ENCODE data around the gene IL21. TPM values are rescaled to one million over a fixed set of nuclear protein-coding genes. Genes with fewer than 3 reads are reported as not detected.

The IL21 gene
- total RNA-seq, 2 experiments from 2014 or later = 3.2 to 4.8 TPM

GRCh38 chr4:122639181-122639580, 18.3 kb upstream of the IL21 start:
- POLR2A ChIA-PET = no interaction called here
- CTCF ChIA-PET = no interaction called here

- CTCF ChIA-PET = no interaction called here
- POLR2A ChIA-PET = no interaction called here
Observed at GRCh38 chr4:122636697-122637096, 15.8 kb upstream of the IL21 start.

GRCh38 chr4:122635205-122635604, 14.3 kb upstream of the IL21 start:
- CTCF ChIA-PET = interaction anchor here (1.3 kb wide), 1 partner anchor 16 kb away, joined by 3 read pairs; no protein-coding TSS in a partner anchor
- POLR2A ChIA-PET = no interaction called here

- CTCF ChIA-PET = interaction anchor here (1.8 kb wide), 1 partner anchor 24 kb away, joined by 4 read pairs; no protein-coding TSS in a partner anchor
- POLR2A ChIA-PET = no interaction called here
Observed at GRCh38 chr4:122633211-122633610, 12.3 kb upstream of the IL21 start.

- CTCF ChIA-PET = interaction anchor here (1.2 to 1.8 kb wide), 2 partner anchors 25 to 30 kb away, joined by 3 to 4 read pairs; no protein-coding TSS in a partner anchor
- POLR2A ChIA-PET = no interaction called here
Observed at GRCh38 chr4:122632396-122633143, 11.7 kb upstream of the IL21 start.

GRCh38 chr4:122625156-122625555, 4.3 kb upstream of the IL21 start:
- ChIA-PET POLR2A (no interaction called here), CTCF (no interaction called here)

- POLR2A ChIA-PET = no interaction called here
- CTCF ChIA-PET = no interaction called here
Observed at GRCh38 chr4:122624205-122624604, 3.3 kb upstream of the IL21 start.

GRCh38 chr4:122623637-122624166, 2.8 kb upstream of the IL21 start:
- POLR2A ChIA-PET = no interaction called here
- CTCF ChIA-PET = no interaction called here

GRCh38 chr4:122622400-122622799, 1.5 kb upstream of the IL21 start:
- POLR2A ChIA-PET = no interaction called here

GRCh38 chr4:122619611-122620010, 1.3 kb downstream of the IL21 start:
- POLR2A ChIA-PET = no interaction called here
- CTCF ChIA-PET = interaction anchor here (1.0 to 1.6 kb wide), 3 partner anchors 10 to 42 kb away, joined by 3 read pairs; no protein-coding TSS in a partner anchor

More at GRCh38 chr4:122622400-122622799, 1.5 kb upstream of the IL21 start:
- CTCF ChIA-PET = no interaction called here

GRCh38 chr4:122617597-122618593, 3.0 kb downstream of the IL21 start:
- ChIA-PET CTCF (interaction anchor here (0.7 to 1.3 kb wide), 3 partner anchors 12 to 82 kb away, joined by 3 to 5 read pairs (median 5); no protein-coding TSS in a partner anchor), POLR2A (no interaction called here)

- CTCF ChIA-PET = interaction anchor here (1.1 kb wide), 1 partner anchor 19 kb away, joined by 3 read pairs; no protein-coding TSS in a partner anchor
- POLR2A ChIA-PET = no interaction called here
Observed at GRCh38 chr4:122616915-122617596, 3.8 kb downstream of the IL21 start.

- CTCF ChIA-PET = no interaction called here
- POLR2A ChIA-PET = no interaction called here
Observed at GRCh38 chr4:122614621-122615020, 6.2 kb downstream of the IL21 start.

- CTCF ChIA-PET = no interaction called here
- POLR2A ChIA-PET = no interaction called here
Observed at GRCh38 chr4:122612540-122612939, 8.3 kb downstream of the IL21 start.

GRCh38 chr4:122606364-122607043, 14.4 kb downstream of the IL21 start:
- ChIA-PET POLR2A (no interaction called here), CTCF (no interaction called here)

- ChIA-PET CTCF (interaction anchor here (0.6 to 1.6 kb wide), 3 partner anchors 24 to 768 kb away, joined by 3 read pairs; no protein-coding TSS in a partner anchor), POLR2A (interaction anchor here (0.5 kb wide), 1 partner anchor 247 kb away, joined by 4 read pairs; no protein-coding TSS in a partner anchor)
Observed at GRCh38 chr4:122604146-122604545, 16.7 kb downstream of the IL21 start.

- ChIA-PET POLR2A (no interaction called here), CTCF (interaction anchor here (1.0 to 1.8 kb wide), 6 partner anchors 29 to 148 kb away, joined by 3 to 6 read pairs (median 3); no protein-coding TSS in a partner anchor)
Observed at GRCh38 chr4:122603156-122603574, 17.7 kb downstream of the IL21 start.

GRCh38 chr4:122602277-122603142, 18.4 kb downstream of the IL21 start:
- ChIA-PET POLR2A (no interaction called here), CTCF (interaction anchor here (0.6 to 1.8 kb wide), 11 partner anchors 9 to 147 kb away, joined by 3 to 6 read pairs (median 3); no protein-coding TSS in a partner anchor)
